Upper lobe of left lung (tissue), 4 donors: ENCODE results near the gene LRCOL1.

ENCODE experiments used
- EP300 ChIP-seq, 4 donors: sonication (generic); formaldehyde crosslinking; IDR thresholded peaks; one replicate each; pipeline ENCODE4 v1.5.1; 2017; ENCODE audit warnings: antibody characterized with exemption in 4 of 4, control low read depth in 2 of 4
- POLR2A ChIP-seq, 4 donors: fragments of 450-650 bp; IDR thresholded peaks; one replicate each; pipeline ENCODE4 v1.5.1; 2016 to 2017; ENCODE audit warnings: antibody characterized with exemption in 4 of 4, mild to moderate bottlenecking in 2 of 4
- POLR2AphosphoS5 ChIP-seq, 2 donors: sonication (generic); formaldehyde crosslinking; IDR thresholded peaks; one replicate each; pipeline ENCODE4 v1.5.1; 2017; ENCODE audit warnings: antibody characterized with exemption in 2 of 2
- TF ChIP-seq, protein P1 (sequence below), 6 experiments: fragments of 450-650 bp in 4 of 6; fragments of 200-600 bp in 2 of 6; sonication (generic) in 2 of 6; IDR thresholded peaks; one replicate each; pipeline ENCODE4 v1.5.1; 2016 to 2019; ENCODE audit warnings: antibody characterized with exemption in 6 of 6

DNA sequence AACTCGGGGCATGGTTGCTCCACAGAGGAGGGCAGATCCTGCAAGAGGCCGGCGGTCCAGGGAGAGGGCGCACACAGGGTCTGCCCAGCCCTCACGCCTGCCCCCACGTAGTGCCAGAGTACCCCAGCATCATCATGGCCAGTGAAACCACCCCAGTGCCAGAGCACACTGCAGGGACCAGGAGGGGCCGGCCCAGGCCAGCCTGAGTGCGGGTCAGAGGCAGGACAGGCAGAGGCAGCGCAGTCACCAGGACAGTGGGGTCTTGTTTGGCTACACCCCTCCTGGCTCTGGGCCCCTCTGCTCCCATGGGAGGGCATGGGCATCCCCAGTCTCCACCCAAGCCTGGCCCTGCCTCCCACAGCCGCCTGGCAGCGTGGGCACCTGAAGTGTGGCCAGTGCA, 34.7 kb downstream of the LRCOL1 start:
- TF ChIP-seq, protein P1, sequence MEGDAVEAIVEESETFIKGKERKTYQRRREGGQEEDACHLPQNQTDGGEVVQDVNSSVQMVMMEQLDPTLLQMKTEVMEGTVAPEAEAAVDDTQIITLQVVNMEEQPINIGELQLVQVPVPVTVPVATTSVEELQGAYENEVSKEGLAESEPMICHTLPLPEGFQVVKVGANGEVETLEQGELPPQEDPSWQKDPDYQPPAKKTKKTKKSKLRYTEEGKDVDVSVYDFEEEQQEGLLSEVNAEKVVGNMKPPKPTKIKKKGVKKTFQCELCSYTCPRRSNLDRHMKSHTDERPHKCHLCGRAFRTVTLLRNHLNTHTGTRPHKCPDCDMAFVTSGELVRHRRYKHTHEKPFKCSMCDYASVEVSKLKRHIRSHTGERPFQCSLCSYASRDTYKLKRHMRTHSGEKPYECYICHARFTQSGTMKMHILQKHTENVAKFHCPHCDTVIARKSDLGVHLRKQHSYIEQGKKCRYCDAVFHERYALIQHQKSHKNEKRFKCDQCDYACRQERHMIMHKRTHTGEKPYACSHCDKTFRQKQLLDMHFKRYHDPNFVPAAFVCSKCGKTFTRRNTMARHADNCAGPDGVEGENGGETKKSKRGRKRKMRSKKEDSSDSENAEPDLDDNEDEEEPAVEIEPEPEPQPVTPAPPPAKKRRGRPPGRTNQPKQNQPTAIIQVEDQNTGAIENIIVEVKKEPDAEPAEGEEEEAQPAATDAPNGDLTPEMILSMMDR (IDR thresholded peaks at IDR 0.05): no peak
- no peak for TF ChIP-seq EP300 (IDR thresholded peaks at IDR 0.05)
- TF ChIP-seq POLR2A (IDR thresholded peaks at IDR 0.05): no peak
- no peak for TF ChIP-seq POLR2AphosphoS5 (IDR thresholded peaks at IDR 0.05)
